ENCODE data around the gene ERMAP. TPM values are rescaled to one million over a fixed set of nuclear protein-coding genes. Genes with fewer than 3 reads are reported as not detected.
A peak's percentile ranks its signal among the peaks of the same experiment; 100 is the strongest.

The ERMAP gene
- total and polyA plus RNA-seq, 2 of the 8 experiments (the other 6 are each of a cell fraction or from before 2014, with no cell fraction given) = 2.5 to 3.9 TPM

DNA sequence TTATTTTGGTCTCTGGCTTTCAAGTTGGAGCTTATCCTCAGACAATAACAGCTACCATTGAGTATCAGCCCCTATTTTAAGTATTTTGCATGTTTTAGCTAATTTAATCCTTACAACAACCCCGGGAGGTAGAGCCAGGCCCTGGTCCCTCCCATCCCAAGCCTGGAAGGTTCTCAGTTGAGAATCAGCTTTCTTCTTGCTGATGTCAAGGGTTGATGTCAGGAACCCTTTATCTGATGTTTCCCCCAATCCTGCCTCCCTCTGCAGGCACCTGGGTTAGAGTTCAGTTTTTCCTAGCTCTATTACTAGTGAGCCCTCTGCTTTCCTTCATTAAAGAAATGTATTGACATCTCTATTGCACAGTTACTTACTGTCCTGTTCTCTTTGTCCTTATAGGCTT lies 3.9 kb downstream of the ERMAP start:
- POLR2A ChIA-PET (ENCODE audit: partially characterized antibody) = interaction anchor here (0.9 to 5.5 kb wide), 6 partner anchors 9 to 569 kb away, joined by 3 to 21 read pairs (median 4); partner anchors contain the start of genes C1orf50, MED8, P3H1 and SZT2
- DNase-seq (ENCODE audit: low read depth in 1 of 2, low spot score in 2 of 2) (peak in 1 of 2 experiments; percentile 41), FAIRE-seq (no peak)
- H2BK15ac ChIP-seq (ENCODE audit: low read length) = no peak overlapping the region
- H3K36me3 ChIP-seq (ENCODE audit: control insufficient read depth in 2 of 4, insufficient read depth in 4 of 4, low read length in 3 of 4) = no peaks in the 10 kb centered on the region
- no peak overlapping the region for H3K4ac ChIP-seq (replicated peaks; ENCODE audit: insufficient read length, low read depth, low read length)
- CTCF ChIA-PET (ENCODE audit: partially characterized antibody) = interaction anchor here (0.6 to 2.9 kb wide), 6 partner anchors 12 to 377 kb away, joined by 3 to 10 read pairs (median 3); no protein-coding TSS in a partner anchor
- H3K4me3 ChIP-seq (ENCODE audit: extremely low read depth in 1 of 4, insufficient read depth in 2 of 4, low read depth in 3 of 4, low read length in 4 of 4) = no peak overlapping the region
- H3K27ac ChIP-seq (ENCODE audit: low read depth, low read length) = no peak overlapping the region
- 86% methylated on average over 1 of the region's 1 CpG; no CpG with 5 or more reads in 1 of the 2 experiments for WGBS, 2 experiments (ENCODE audit: extremely low coverage in 1 of 2, insufficient coverage in 1 of 2, insufficient read length in 1 of 2, insufficient replicate concordance in 2 of 2, low coverage in 1 of 2, low lambda C conversion rate in 2 of 2, missing lambda C conversion rate in 1 of 2)
- no peak overlapping the region for H4K8ac ChIP-seq (ENCODE audit: extremely low read depth, insufficient read depth, low read length)
- H2BK120ac ChIP-seq (replicated peaks; ENCODE audit: low read depth, low read length) = no peak overlapping the region
- no peak overlapping the region for H4K5ac ChIP-seq (ENCODE audit: insufficient read length, low read depth, low read length)
- H3K9me3 ChIP-seq (ENCODE audit: insufficient read depth in 2 of 2, low read depth in 1 of 2, low read length in 1 of 2) = no peaks in the 10 kb centered on the region
- H2AK5ac ChIP-seq (ENCODE audit: low read depth, low read length) = no peak overlapping the region
- no peaks in the 10 kb centered on the region for H3K27me3 ChIP-seq (replicated peaks in 1 of 4; ENCODE audit: control insufficient read depth in 3 of 4, extremely low read depth in 1 of 4, insufficient read depth in 3 of 4, low read length in 3 of 4)
- H2AFZ ChIP-seq (ENCODE audit: low read length) = no peak overlapping the region
- no peak overlapping the region for H3K18ac ChIP-seq (ENCODE audit: extremely low read depth, low read length)
- no peaks in the 10 kb centered on the region; the same call in 1 of the 2 replicates for H3K79me1 ChIP-seq (ENCODE audit: low read depth, low read length)
- no peaks in the 10 kb centered on the region for H3K79me2 ChIP-seq (ENCODE audit: control insufficient read depth in 1 of 2, insufficient read depth in 2 of 2, low read length in 2 of 2)
- H2BK5ac ChIP-seq (ENCODE audit: low read depth, low read length) = no peak overlapping the region
- no peak overlapping the region for H3K56ac ChIP-seq (replicated peaks; ENCODE audit: insufficient read length, low read depth, low read length)
- no peak overlapping the region for H2BK20ac ChIP-seq (ENCODE audit: low read length)
- no peak overlapping the region for H3K14ac ChIP-seq (ENCODE audit: insufficient read length)
- no peak overlapping the region for H3K4me2 ChIP-seq (ENCODE audit: insufficient read depth in 1 of 2, low read depth in 2 of 2, low read length in 2 of 2)
- H3K23me2 ChIP-seq (ENCODE audit: low read depth, low read length) = peaks cover 6% of the 10 kb centered on the region; the same call in 1 of the 2 replicates
- H3K9ac ChIP-seq (replicated peaks in 1 of 4; ENCODE audit: extremely low read depth in 1 of 4, low read depth in 3 of 4, low read length in 3 of 4) = no peak overlapping the region
- H2BK12ac ChIP-seq (ENCODE audit: low read depth, low read length) = no peak overlapping the region
- no peak overlapping the region for H3K23ac ChIP-seq (ENCODE audit: insufficient read length)
- H4K20me1 ChIP-seq (replicated peaks in 1 of 2; ENCODE audit: control insufficient read depth in 1 of 2, insufficient read depth in 2 of 2, low read length in 2 of 2) = peaks cover 0 to 2% of the 10 kb centered on the region in 2 experiments
- no peak overlapping the region for H4K91ac ChIP-seq (replicated peaks; ENCODE audit: insufficient read length, low read length)
- peaks cover 3 to 10% (median 5%) of the 10 kb centered on the region in 4 experiments; a peak in 6 of 7 replicates for H3K4me1 ChIP-seq (replicated peaks in 1 of 4; ENCODE audit: control insufficient read depth in 3 of 4, insufficient read depth in 4 of 4, low read length in 3 of 4)
- TF ChIP-seq RAD21 (IDR thresholded peaks at IDR 0.05 in 1 of 2, conservative IDR thresholded peaks at IDR 0.05 in 1 of 2; ENCODE audit: low read depth in 2 of 2, low read length in 2 of 2) (no peak), ZNF274 (IDR thresholded peaks at IDR 0.05; ENCODE audit: borderline replicate concordance, extremely low read depth, low read length) (no peak), NRF1 (IDR thresholded peaks at IDR 0.05; ENCODE audit: low read depth, low read length) (no peak), BCL11A (IDR thresholded peaks at IDR 0.05; ENCODE audit: low read depth in 2 of 2, low read length in 2 of 2) (no peak), KDM1A (IDR thresholded peaks at IDR 0.05; ENCODE audit: borderline replicate concordance, low read length) (no peak), NANOG (IDR thresholded peaks at IDR 0.05; ENCODE audit: insufficient read depth, low read depth, low read length, poor library complexity, severe bottlenecking) (no peak), SIRT6 (IDR thresholded peaks at IDR 0.05; ENCODE audit: low read length) (no peak), CEBPB (IDR thresholded peaks at IDR 0.05; ENCODE audit: low read depth, low read length) (no peak)
- TF ChIP-seq, protein P1, sequence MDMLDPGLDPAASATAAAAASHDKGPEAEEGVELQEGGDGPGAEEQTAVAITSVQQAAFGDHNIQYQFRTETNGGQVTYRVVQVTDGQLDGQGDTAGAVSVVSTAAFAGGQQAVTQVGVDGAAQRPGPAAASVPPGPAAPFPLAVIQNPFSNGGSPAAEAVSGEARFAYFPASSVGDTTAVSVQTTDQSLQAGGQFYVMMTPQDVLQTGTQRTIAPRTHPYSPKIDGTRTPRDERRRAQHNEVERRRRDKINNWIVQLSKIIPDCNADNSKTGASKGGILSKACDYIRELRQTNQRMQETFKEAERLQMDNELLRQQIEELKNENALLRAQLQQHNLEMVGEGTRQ (IDR thresholded peaks at IDR 0.05; ENCODE audit: low read length) = no peak
- TF ChIP-seq, protein P2, sequence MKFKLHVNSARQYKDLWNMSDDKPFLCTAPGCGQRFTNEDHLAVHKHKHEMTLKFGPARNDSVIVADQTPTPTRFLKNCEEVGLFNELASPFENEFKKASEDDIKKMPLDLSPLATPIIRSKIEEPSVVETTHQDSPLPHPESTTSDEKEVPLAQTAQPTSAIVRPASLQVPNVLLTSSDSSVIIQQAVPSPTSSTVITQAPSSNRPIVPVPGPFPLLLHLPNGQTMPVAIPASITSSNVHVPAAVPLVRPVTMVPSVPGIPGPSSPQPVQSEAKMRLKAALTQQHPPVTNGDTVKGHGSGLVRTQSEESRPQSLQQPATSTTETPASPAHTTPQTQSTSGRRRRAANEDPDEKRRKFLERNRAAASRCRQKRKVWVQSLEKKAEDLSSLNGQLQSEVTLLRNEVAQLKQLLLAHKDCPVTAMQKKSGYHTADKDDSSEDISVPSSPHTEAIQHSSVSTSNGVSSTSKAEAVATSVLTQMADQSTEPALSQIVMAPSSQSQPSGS (IDR thresholded peaks at IDR 0.05; ENCODE audit: low read length) = no peak

Data from H1 (cell line).